Measurements from ENCODE around the gene RAP1GAP. TPM values are rescaled to one million over a fixed set of nuclear protein-coding genes. Genes with fewer than 3 reads are reported as not detected.

RAP1GAP gene
- total RNA-seq, 1 donor from 2014 or later = 1.2 TPM

DNA sequence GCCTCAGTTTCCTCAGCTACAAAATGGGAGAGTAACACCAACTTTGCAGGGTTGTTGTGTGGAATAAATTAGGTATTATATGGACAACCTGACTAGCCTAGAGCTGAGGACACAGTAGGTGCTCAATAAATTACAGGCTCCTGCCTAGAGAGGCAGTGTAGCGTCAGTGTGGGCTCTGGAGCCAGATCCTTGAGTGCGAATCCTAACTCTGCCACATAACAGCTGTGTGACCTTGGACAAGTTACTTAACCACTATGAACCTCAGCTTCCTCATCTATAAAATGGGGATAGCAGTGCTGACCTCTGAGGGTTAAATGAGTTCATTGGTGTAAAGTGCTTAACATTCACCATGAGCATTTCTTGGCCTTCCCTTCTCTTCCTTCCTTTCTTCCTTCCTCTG lies 33.1 kb downstream of the RAP1GAP start:
- Histone ChIP-seq H3K4me1 (peaks cover 12% of the 10 kb centered on the region), H3K36me3 (no peaks in the 10 kb centered on the region), H3K9me3 (no peaks in the 10 kb centered on the region), H3K27ac (no peak overlapping the region), H3K27me3 (no peaks in the 10 kb centered on the region), H3K4me3 (no peak overlapping the region)
- intact Hi-C loops (cut with DNase I) = no loop called here
- no peak for DNase-seq (ENCODE audit: extremely low spot score in 2 of 2)
- TF ChIP-seq POLR2A (IDR thresholded peaks at IDR 0.05) = no peak
- TF ChIP-seq, protein P1, sequence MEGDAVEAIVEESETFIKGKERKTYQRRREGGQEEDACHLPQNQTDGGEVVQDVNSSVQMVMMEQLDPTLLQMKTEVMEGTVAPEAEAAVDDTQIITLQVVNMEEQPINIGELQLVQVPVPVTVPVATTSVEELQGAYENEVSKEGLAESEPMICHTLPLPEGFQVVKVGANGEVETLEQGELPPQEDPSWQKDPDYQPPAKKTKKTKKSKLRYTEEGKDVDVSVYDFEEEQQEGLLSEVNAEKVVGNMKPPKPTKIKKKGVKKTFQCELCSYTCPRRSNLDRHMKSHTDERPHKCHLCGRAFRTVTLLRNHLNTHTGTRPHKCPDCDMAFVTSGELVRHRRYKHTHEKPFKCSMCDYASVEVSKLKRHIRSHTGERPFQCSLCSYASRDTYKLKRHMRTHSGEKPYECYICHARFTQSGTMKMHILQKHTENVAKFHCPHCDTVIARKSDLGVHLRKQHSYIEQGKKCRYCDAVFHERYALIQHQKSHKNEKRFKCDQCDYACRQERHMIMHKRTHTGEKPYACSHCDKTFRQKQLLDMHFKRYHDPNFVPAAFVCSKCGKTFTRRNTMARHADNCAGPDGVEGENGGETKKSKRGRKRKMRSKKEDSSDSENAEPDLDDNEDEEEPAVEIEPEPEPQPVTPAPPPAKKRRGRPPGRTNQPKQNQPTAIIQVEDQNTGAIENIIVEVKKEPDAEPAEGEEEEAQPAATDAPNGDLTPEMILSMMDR (IDR thresholded peaks at IDR 0.05) = no peak
- TF ChIP-seq POLR2AphosphoS5 (IDR thresholded peaks at IDR 0.05; ENCODE audit: insufficient read depth in 1 of 2, low read depth in 1 of 2) = no peak

DNA sequence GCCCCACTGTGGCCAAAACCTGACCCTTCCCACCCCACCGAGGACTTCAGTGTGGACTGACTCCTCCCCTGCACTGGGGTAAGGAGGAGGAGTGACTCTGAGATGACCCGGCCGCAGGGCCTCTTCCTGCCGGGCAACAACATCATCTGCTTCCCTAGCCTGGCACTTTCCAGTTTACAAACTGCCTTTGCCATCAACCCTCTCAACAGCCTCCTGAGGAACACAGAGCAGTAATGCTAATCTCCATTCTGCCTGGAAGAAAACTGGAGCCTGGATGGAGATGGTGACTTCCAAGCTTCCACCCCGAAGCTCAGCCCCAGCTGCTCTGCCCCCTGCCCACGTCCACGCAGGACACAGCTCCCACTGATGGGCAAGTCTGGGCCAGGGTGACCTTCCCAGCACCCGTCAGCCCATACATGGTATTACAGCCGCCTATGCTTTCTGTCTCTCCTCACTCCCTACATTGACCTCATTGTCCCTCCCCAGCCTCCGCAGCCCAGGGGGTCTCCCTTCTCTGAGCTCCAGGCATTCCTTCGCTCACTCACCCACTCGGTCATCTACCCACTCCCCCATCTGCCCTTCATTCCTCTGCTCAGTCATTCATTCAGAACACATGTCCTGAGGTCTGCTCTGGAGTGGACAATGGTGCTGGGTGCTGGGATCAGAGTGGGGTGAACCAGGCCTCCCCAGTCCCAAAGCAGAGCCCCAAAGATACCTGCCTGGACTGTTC lies 34.2 kb downstream of the RAP1GAP start:
- DNase-seq (ENCODE audit: extremely low spot score in 2 of 2) = no peak
- TF ChIP-seq POLR2AphosphoS5 (IDR thresholded peaks at IDR 0.05; ENCODE audit: insufficient read depth in 1 of 2, low read depth in 1 of 2) (no peak), POLR2A (IDR thresholded peaks at IDR 0.05) (no peak)
- TF ChIP-seq, protein P1 (IDR thresholded peaks at IDR 0.05) = no peak
- Histone ChIP-seq H3K9me3 (no peaks in the 10 kb centered on the region), H3K4me3 (no peak overlapping the region), H3K27me3 (no peaks in the 10 kb centered on the region), H3K4me1 (peaks cover 10% of the 10 kb centered on the region), H3K27ac (no peak overlapping the region), H3K36me3 (no peaks in the 10 kb centered on the region)
- intact Hi-C loops (cut with DNase I) = no loop called here

DNA sequence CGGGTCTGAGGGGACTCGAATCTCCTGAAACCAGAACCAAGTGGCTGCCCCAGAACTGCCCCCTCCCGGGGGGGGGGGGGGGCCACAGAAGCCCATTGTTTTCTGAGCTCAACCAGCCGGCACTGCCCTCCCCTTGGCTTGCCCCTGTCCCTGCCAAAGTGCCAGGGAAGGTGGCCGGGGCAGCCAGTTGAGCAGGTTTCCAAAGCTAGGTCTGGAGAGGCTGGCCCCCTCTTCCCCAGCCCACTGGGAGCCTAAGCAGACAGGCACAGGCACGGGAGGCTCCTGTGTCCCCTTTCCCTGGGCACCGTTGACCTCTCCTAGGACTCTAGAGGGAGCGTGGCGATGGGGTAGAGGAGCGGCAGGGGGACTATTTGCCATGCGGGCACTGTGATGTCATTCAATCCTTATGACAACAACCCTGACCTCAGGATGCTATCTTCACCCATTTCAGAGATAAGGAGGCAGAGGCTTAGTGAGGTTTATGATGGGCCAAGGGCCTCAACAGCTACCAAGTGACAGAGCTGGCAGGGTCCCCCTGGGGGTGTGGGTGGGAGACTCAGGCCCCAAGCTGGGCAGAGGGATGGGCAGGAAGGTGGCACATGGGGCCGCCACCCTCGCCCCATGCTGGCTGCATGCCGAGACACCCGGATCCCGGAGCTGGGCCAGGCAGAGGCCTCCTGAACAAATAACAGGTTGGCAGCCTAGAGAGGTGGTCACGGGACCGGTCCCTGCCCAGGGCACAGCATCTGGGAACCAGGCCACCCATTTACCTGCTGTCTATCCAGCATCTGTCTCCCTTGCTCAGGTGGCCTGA lies 35.0 kb downstream of the RAP1GAP start:
- H3K27me3 ChIP-seq = no peaks in the 10 kb centered on the region
- H3K27ac ChIP-seq = no peak overlapping the region
- no peak overlapping the region for H3K4me3 ChIP-seq
- DNase-seq (ENCODE audit: extremely low spot score in 2 of 2) = no peak
- intact Hi-C loops (cut with DNase I) = no loop called here
- H3K9me3 ChIP-seq = no peaks in the 10 kb centered on the region
- H3K36me3 ChIP-seq = no peaks in the 10 kb centered on the region
- TF ChIP-seq POLR2A (IDR thresholded peaks at IDR 0.05) (no peak), POLR2AphosphoS5 (IDR thresholded peaks at IDR 0.05; ENCODE audit: insufficient read depth in 1 of 2, low read depth in 1 of 2) (no peak)
- TF ChIP-seq, protein P1 (IDR thresholded peaks at IDR 0.05) = no peak
- peaks cover 5% of the 10 kb centered on the region for H3K4me1 ChIP-seq

DNA sequence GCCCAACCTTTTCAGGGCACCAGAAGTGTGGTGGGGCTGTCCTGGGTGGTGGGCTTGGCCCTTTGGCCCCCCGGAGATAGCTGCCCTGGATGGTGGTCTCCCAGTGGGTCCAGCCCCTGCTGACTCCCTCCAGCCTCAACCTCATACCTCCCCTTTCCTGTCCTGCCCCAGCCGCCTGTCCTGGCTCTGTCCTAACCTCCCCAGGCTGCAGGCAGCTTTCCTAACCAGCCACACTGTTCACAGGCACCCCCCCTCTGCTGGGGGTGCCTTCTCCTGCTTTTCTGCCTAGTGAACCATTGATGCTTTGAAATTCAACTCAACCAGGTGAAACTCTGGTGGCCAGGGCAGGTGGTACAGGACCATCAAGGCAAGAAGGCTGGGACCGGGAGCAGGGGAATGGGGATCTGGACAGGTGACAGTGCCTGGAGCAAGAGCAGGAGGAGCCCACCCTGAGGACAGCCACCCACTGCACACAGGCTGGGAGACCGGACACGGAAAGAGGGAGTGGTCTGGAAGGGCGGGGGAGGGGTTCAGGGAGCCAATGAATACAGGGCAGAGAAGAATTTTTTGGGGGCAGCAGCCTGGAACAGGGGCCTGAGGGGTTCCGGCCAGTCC lies 35.9 kb downstream of the RAP1GAP start:
- intact Hi-C loops (cut with DNase I) = no loop called here
- Histone ChIP-seq H3K27me3 (no peaks in the 10 kb centered on the region), H3K36me3 (no peaks in the 10 kb centered on the region), H3K4me1 (no peaks in the 10 kb centered on the region), H3K9me3 (no peaks in the 10 kb centered on the region), H3K27ac (no peak overlapping the region), H3K4me3 (no peak overlapping the region)
- TF ChIP-seq POLR2AphosphoS5 (IDR thresholded peaks at IDR 0.05; ENCODE audit: insufficient read depth in 1 of 2, low read depth in 1 of 2) (no peak), POLR2A (IDR thresholded peaks at IDR 0.05) (no peak)
- TF ChIP-seq, protein P1 (IDR thresholded peaks at IDR 0.05) = no peak
- DNase-seq (ENCODE audit: extremely low spot score in 2 of 2) = no peak

Data from vagina (tissue), 2 donors.